Progenitor cell of endocrine pancreas (in vitro differentiated cells): ENCODE measurements around the gene RBKS. TPM values are rescaled to one million over a fixed set of nuclear protein-coding genes. Genes with fewer than 3 reads are reported as not detected.
A peak's percentile ranks its signal among the peaks of the same experiment; 100 is the strongest.
"Not testable (repeated sequence)": the region's sequence is repeated elsewhere in the genome, so short reads cannot be mapped to it uniquely, and the experiment has no call there.

Source experiments
- DNase-seq: peaks from one replicate; pipeline ENCODE4 v3.0.0; 2021; ENCODE audit warnings: low spot score; ENCODE audit not compliant: unreplicated experiment
- H3K27ac Mint-ChIP-seq: 2 replicates; pipeline ENCODE4 v1.8.0; 2021; ENCODE audit warnings: mild to moderate bottlenecking, moderate library complexity, mixed read lengths
- H3K27me3 Mint-ChIP-seq: 2 replicates; pipeline ENCODE4 v1.8.0; 2021; ENCODE audit warnings: mixed read lengths
- H3K36me3 Mint-ChIP-seq: 2 replicates; pipeline ENCODE4 v1.8.0; 2022; ENCODE audit warnings: mixed read lengths; ENCODE audit not compliant: insufficient read depth
- H3K4me1 Mint-ChIP-seq: 2 replicates; pipeline ENCODE4 v1.8.0; 2021; ENCODE audit warnings: low read depth, mixed read lengths
- H3K4me3 Mint-ChIP-seq: 2 replicates; pipeline ENCODE4 v1.8.0; 2021; ENCODE audit warnings: low read depth, mild to moderate bottlenecking, moderate library complexity, mixed read lengths
- H3K9me3 Mint-ChIP-seq: 2 replicates; pipeline ENCODE4 v1.8.0; 2021; ENCODE audit warnings: low read depth, mixed read lengths
- CTCF ChIP-seq: fragments of 200-600 bp; sonication (generic); IDR thresholded peaks from one replicate; pipeline ENCODE4 v1.5.0; 2021; ENCODE audit warnings: antibody characterized with exemption, mild to moderate bottlenecking; ENCODE audit not compliant: unreplicated experiment
- total RNA-seq: library from RNA; stranded (reverse); gene quantifications from 2 replicates; pipeline ENCODE4 v1.2.1, GENCODE V29; 2021

RBKS gene
- total RNA-seq, 1 donor from 2014 or later, result 5.4 TPM

- peaks cover 8% of the 10 kb centered on the region for H3K9me3 Mint-ChIP-seq
- TF ChIP-seq CTCF, result no peak
- H3K4me3 Mint-ChIP-seq, result no peak overlapping the region
Measured at GRCh38 chr2:27885234-27885633, 5.0 kb downstream of the RBKS start.

GRCh38 chr2:27884601-27885000 lies 5.6 kb downstream of the RBKS start:
- Mint-ChIP-seq H3K36me3 (peaks cover 5% of the 10 kb centered on the region), H3K4me3 (no peak overlapping the region), H3K9me3 (peaks cover 8% of the 10 kb centered on the region), H3K4me1 (peaks cover 2% of the 10 kb centered on the region), H3K27me3 (no peaks in the 10 kb centered on the region), H3K27ac (no peak overlapping the region)
- TF ChIP-seq CTCF, result no peak
- DNase-seq, result no peak

More at GRCh38 chr2:27885234-27885633, 5.0 kb downstream of the RBKS start:
- Mint-ChIP-seq H3K27ac (no peak overlapping the region), H3K36me3 (peaks cover 5% of the 10 kb centered on the region), H3K4me1 (peaks cover 4% of the 10 kb centered on the region), H3K27me3 (no peaks in the 10 kb centered on the region)
- DNase-seq, result no peak

DNA sequence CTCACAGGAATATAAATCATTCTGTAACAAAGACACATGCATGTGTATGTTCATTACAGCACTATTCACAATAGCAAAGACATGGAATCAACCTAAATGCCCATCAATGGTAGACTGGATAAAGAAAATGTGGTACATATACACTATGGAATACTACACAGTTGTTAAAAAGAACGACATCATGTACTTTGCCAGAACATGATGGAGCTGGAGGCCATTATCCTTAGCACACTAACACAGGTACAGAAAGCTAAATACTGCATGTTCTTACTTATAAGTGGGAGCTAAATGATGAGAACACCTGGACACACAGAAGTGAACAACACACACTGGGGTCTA lies 7.6 kb downstream of the RBKS start:
- not testable (repeated sequence) for H3K4me1 Mint-ChIP-seq, H3K4me3 Mint-ChIP-seq, DNase-seq, H3K27me3 Mint-ChIP-seq, H3K36me3 Mint-ChIP-seq
- Mint-ChIP-seq H3K27ac (peak overlapping the region; percentile 31), H3K9me3 (peaks cover 10% of the 10 kb centered on the region)

DNA sequence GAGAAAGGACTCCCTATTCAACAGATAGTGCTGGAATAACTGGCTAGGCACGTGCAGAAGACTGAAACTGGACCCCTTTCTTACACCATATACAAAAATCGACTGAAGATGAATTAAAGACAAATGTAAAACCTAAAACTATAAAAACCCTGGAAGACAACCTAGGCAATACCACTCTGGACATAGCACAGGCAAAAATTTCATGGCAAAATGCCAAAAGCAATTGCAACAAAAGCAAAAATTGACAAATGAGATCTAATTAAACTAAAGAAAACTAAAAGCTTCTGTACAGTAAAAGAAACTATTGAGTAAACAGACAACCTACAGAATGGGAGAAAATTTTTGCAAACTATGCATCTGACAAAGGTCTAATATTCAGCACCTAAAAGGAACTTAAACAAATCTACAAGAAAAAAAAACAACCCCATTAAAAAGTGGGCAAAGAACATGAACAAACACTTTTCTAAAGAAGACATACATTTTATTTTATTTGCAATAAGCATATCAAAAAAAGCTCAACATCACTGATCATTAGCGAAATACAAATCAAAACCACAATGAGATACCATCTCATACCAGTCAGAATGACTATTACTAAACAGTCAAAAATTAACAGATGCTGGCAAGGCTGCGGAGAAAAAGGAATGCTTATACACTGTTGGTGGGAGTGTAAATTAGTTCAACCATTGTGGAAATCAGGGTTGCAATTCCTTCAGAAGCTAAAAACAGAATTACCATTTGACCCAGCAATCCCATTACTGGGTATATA lies 8.2 kb downstream of the RBKS start:
- not testable (repeated sequence) for DNase-seq, H3K4me3 Mint-ChIP-seq, H3K27me3 Mint-ChIP-seq, H3K27ac Mint-ChIP-seq, H3K4me1 Mint-ChIP-seq, H3K36me3 Mint-ChIP-seq
- peaks cover 13% of the 10 kb centered on the region for H3K9me3 Mint-ChIP-seq

- Mint-ChIP-seq H3K36me3 (peaks cover 11% of the 10 kb centered on the region), H3K4me3 (no peak overlapping the region), H3K27me3 (no peaks in the 10 kb centered on the region), H3K4me1 (no peaks in the 10 kb centered on the region), H3K9me3 (peaks cover 18% of the 10 kb centered on the region), H3K27ac (no peak overlapping the region)
- TF ChIP-seq CTCF, result no peak
- DNase-seq, result no peak
Measured at GRCh38 chr2:27878825-27879224, 11.4 kb downstream of the RBKS start.

GRCh38 chr2:27875089-27875881 lies 14.9 kb downstream of the RBKS start:
- H3K4me3 Mint-ChIP-seq, result no peak overlapping the region
- no peaks in the 10 kb centered on the region for H3K27me3 Mint-ChIP-seq
- peaks cover 6% of the 10 kb centered on the region for H3K36me3 Mint-ChIP-seq

More at GRCh38 chr2:27875089-27875881, 14.9 kb downstream of the RBKS start:
- DNase-seq, result no peak
- no peak overlapping the region for H3K27ac Mint-ChIP-seq
- no peaks in the 10 kb centered on the region for H3K4me1 Mint-ChIP-seq
- no peak for TF ChIP-seq CTCF
- peaks cover 9% of the 10 kb centered on the region for H3K9me3 Mint-ChIP-seq
